ENCODE results near the gene PGA3. TPM values are rescaled to one million over a fixed set of nuclear protein-coding genes. Genes with fewer than 3 reads are reported as not detected.
"Not testable (repeated sequence)": the region's sequence is repeated elsewhere in the genome, so short reads cannot be mapped to it uniquely, and the experiment has no call there.

Gene PGA3
- total RNA-seq, 3 donors from 2014 or later, result 3.7 to 11.3 TPM; not detected in 1

GRCh38 chr11:61162092-61162941 is 41.0 kb upstream of the PGA3 start:
- TF ChIP-seq CTCF (IDR thresholded peaks at IDR 0.05) (no peak), POLR2AphosphoS5 (IDR thresholded peaks at IDR 0.05) (no peak), POLR2A (IDR thresholded peaks at IDR 0.05) (no peak)
- Histone ChIP-seq H3K9me3 (no peaks in the 10 kb centered on the region), H3K4me3 (peak overlapping the region; percentile 83 to 86 (median 85)), H3K27ac (peak overlapping the region; percentile 96 to 99), H3K36me3 (no peaks in the 10 kb centered on the region), H3K4me1 (peaks cover 0 to 14% of the 10 kb centered on the region in 2 donors), H3K27me3 (no peaks in the 10 kb centered on the region)
- DNase-seq (ENCODE audit: low spot score in 2 of 2), result no peak
- intact Hi-C loops (cut with DNase I; ENCODE audit: low total_unique reads), result no loop called here

GRCh38 chr11:61163021-61163420 is 40.3 kb upstream of the PGA3 start:
- Histone ChIP-seq H3K27ac (peak overlapping the region in 1 of 2 donors; percentile 96), H3K9me3 (no peaks in the 10 kb centered on the region), H3K36me3 (no peaks in the 10 kb centered on the region), H3K4me3 (no peak overlapping the region), H3K27me3 (no peaks in the 10 kb centered on the region), H3K4me1 (peaks cover 0 to 14% of the 10 kb centered on the region in 2 donors)
- intact Hi-C loops (cut with DNase I; ENCODE audit: low total_unique reads), result no loop called here
- DNase-seq (ENCODE audit: low spot score in 2 of 2), result no peak
- TF ChIP-seq POLR2A (IDR thresholded peaks at IDR 0.05) (no peak), POLR2AphosphoS5 (IDR thresholded peaks at IDR 0.05) (no peak), CTCF (IDR thresholded peaks at IDR 0.05) (no peak)

GRCh38 chr11:61163714-61164605 is 39.4 kb upstream of the PGA3 start:
- Histone ChIP-seq H3K27ac (peak overlapping the region; percentile 64 to 67), H3K4me3 (no peak overlapping the region), H3K27me3 (no peaks in the 10 kb centered on the region), H3K4me1 (peaks cover 0 to 11% of the 10 kb centered on the region in 2 donors), H3K9me3 (no peaks in the 10 kb centered on the region), H3K36me3 (no peaks in the 10 kb centered on the region)
- no peak for DNase-seq (ENCODE audit: low spot score in 2 of 2)
- intact Hi-C loops (cut with DNase I; ENCODE audit: low total_unique reads), result no loop called here
- TF ChIP-seq CTCF (IDR thresholded peaks at IDR 0.05) (no peak), POLR2A (IDR thresholded peaks at IDR 0.05) (no peak), POLR2AphosphoS5 (IDR thresholded peaks at IDR 0.05) (no peak)

- TF ChIP-seq POLR2AphosphoS5 (IDR thresholded peaks at IDR 0.05) (no peak), CTCF (IDR thresholded peaks at IDR 0.05) (no peak), POLR2A (IDR thresholded peaks at IDR 0.05) (no peak)
- Histone ChIP-seq H3K9me3 (no peaks in the 10 kb centered on the region), H3K4me1 (peaks cover 0 to 6% of the 10 kb centered on the region in 2 donors), H3K4me3 (no peak overlapping the region), H3K27me3 (no peaks in the 10 kb centered on the region), H3K36me3 (no peaks in the 10 kb centered on the region), H3K27ac (peak overlapping the region; percentile 64 to 67)
- no peak for DNase-seq (ENCODE audit: low spot score in 2 of 2)
- intact Hi-C loops (cut with DNase I; ENCODE audit: low total_unique reads), result no loop called here
These were observed 38.5 kb upstream of the PGA3 start for GRCh38 chr11:61164606-61165424.

- H3K27ac ChIP-seq; H3K27me3 ChIP-seq; H3K4me3 ChIP-seq; H3K36me3 ChIP-seq; DNase-seq (ENCODE audit: low spot score in 2 of 2); intact Hi-C loops (cut with DNase I; ENCODE audit: low total_unique reads); H3K9me3 ChIP-seq; H3K4me1 ChIP-seq: not testable (repeated sequence)
These were observed 37.5 kb upstream of the PGA3 start for GRCh38 chr11:61165785-61166184.

GRCh38 chr11:61166331-61166730 is 37.0 kb upstream of the PGA3 start:
- H3K9me3 ChIP-seq; DNase-seq (ENCODE audit: low spot score in 2 of 2); H3K27me3 ChIP-seq; H3K4me3 ChIP-seq; H3K4me1 ChIP-seq; H3K27ac ChIP-seq; H3K36me3 ChIP-seq; intact Hi-C loops (cut with DNase I; ENCODE audit: low total_unique reads): not testable (repeated sequence)
